SH-SY5Y (cell line): ENCODE results near the gene FCGBP.

Source experiments
- GATA2 ChIP-seq: IDR thresholded peaks from 2 replicates; pipeline ENCODE4 v1.6.1; 2011; ENCODE audit warnings: mild to moderate bottlenecking, low read depth, low read length
- GATA3 ChIP-seq: IDR thresholded peaks from 2 replicates; pipeline ENCODE4 v1.6.1; 2011; ENCODE audit warnings: low read depth, mild to moderate bottlenecking, low read length, moderate library complexity

FCGBP gene

GRCh38 chr19:39934584-39935363, at the start of gene FCGBP:
Gene FCGBP, minus strand, starts transcription at chr19:39934634.
- TF ChIP-seq GATA3 (no peak), GATA2 (no peak)

GRCh38 chr19:39983695-39984300, 49.4 kb upstream of the FCGBP start:
- no peak for TF ChIP-seq GATA3
- TF ChIP-seq GATA2, result no peak

- TF ChIP-seq GATA3, result no peak
- no peak for TF ChIP-seq GATA2
These were observed 48.4 kb upstream of the FCGBP start for GRCh38 chr19:39982883-39983282.

GRCh38 chr19:39974377-39975155, 40.1 kb upstream of the FCGBP start:
- no peak for TF ChIP-seq GATA3
- TF ChIP-seq GATA2, result no peak

- TF ChIP-seq GATA3, result no peak
- no peak for TF ChIP-seq GATA2
These were observed 37.1 kb upstream of the FCGBP start for GRCh38 chr19:39971380-39972035.

GRCh38 chr19:39970675-39971379, 36.4 kb upstream of the FCGBP start, which contains the start of gene PSMC4:
Gene PSMC4, plus strand, starts transcription at chr19:39971165. Its CDS starts 38 bp downstream, at chr19:39971203.
- TF ChIP-seq GATA2 (peak; percentile 97), GATA3 (no peak)

GRCh38 chr19:39970425-39970674, 35.9 kb upstream of the FCGBP start:
- TF ChIP-seq GATA2, result no peak
- TF ChIP-seq GATA3, result no peak

- TF ChIP-seq GATA3 (no peak), GATA2 (no peak)
These were observed 35.4 kb upstream of the FCGBP start for GRCh38 chr19:39969681-39970424.

- TF ChIP-seq GATA2, result no peak
- TF ChIP-seq GATA3, result no peak
These were observed 34.8 kb upstream of the FCGBP start for GRCh38 chr19:39969266-39969665.

- no peak for TF ChIP-seq GATA2
- TF ChIP-seq GATA3, result no peak
These were observed 34.4 kb upstream of the FCGBP start for GRCh38 chr19:39968789-39969188.

GRCh38 chr19:39967561-39967960, 33.1 kb upstream of the FCGBP start:
- TF ChIP-seq GATA2 (no peak), GATA3 (no peak)

- no peak for TF ChIP-seq GATA2
- no peak for TF ChIP-seq GATA3
These were observed 32.2 kb upstream of the FCGBP start for GRCh38 chr19:39966617-39967016.

GRCh38 chr19:39963898-39964297, 29.5 kb upstream of the FCGBP start:
- TF ChIP-seq GATA3, result no peak
- no peak for TF ChIP-seq GATA2
